HG02759 (cell line): Measurements from ENCODE around the gene ARF1.
A peak's percentile ranks its signal among the peaks of the same experiment; 100 is the strongest.

Experiments used
- ATAC-seq: cut with Tn5 transposase; IDR thresholded peaks from one replicate; pipeline ENCODE4 v1.9.1; 2021; ENCODE audit warnings: mild to moderate bottlenecking, moderate library complexity; ENCODE audit not compliant: unreplicated experiment

The ARF1 gene

DNA sequence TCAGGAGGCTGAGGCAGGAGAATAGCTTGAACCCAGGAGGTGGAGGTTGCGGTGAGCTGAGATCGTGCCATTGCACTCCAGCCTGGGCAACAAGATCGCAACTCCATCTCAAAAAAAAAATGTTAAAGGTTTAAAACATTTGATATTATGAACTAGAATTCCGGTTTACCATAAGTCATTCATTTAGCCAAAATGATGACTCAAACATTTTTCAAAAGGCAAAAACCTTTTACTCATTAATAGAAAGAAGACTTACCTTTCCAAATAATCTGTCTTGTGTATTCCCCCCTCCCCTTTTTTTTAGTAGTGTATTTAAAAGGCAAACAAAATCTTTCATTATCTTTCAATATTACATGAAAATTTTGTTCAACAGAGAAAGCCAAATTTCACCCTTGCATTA lies 34.8 kb downstream of the ARF1 start:
- no peak for ATAC-seq

DNA sequence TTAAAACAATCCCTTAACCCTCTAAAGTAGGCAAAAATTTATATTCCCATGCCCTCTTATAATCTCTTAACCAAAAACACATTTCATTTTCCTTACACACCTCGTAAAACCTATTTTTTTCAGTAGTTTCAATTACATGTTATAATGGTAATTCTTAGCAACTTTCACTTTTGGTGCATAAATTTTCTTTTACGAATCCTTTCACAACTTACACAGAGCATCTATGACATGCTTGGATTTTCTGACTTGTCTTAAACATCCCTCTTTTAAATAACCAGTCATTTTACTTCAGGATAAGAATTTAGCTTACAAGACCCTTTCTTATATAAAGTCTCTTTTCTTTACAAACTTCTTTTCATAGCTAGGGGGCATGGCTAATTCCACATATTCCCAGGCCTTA lies 35.5 kb downstream of the ARF1 start:
- ATAC-seq = no peak

DNA sequence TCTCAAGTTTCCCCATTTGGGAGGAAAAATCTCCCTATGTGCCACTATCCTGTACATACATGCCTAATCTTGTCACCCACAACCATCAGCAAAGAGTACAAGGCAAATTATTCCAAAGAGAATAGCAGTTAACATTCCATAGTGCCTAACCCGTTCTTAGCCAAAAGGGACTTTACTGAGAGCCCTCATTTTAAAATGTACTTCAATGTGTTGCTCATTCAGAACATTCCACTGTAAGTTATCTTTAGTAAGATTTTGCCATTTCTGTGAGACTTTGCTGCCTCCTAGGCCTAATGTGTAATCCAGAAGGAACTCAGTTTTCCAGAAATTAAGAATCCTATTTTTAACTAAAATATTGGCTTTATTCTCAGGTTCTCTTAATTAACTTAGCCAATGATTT lies 37.8 kb downstream of the ARF1 start:
- no peak for ATAC-seq

DNA sequence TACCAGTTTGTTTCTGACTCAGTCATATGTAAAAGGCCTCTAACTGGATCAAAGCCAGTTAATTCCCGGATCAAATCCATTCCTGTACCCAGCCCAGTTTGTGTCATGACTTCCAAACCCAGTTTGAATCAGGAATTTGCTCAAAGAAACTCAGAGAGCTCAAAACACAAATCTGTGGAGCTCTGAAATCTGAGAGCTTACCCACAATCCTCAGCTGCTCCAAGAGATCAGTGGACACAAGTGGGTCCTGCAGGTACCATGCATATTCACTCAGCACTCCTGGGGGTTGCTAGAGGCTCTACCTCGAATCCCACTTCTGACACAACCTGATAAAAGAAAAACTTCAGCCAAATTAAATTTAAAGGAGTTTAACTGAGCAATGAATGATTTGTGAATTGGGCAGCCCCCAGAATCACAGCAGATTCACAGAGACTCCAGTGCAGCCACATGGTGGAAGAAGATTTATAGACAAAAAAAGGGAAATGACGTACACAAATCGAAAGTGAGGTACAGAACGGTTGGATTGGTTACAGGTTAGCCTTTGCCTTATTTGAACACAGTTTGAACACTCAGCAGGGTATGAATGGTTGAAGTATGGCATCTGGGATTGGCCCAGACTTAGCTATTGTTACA lies 38.5 kb downstream of the ARF1 start:
- ATAC-seq = no peak

DNA sequence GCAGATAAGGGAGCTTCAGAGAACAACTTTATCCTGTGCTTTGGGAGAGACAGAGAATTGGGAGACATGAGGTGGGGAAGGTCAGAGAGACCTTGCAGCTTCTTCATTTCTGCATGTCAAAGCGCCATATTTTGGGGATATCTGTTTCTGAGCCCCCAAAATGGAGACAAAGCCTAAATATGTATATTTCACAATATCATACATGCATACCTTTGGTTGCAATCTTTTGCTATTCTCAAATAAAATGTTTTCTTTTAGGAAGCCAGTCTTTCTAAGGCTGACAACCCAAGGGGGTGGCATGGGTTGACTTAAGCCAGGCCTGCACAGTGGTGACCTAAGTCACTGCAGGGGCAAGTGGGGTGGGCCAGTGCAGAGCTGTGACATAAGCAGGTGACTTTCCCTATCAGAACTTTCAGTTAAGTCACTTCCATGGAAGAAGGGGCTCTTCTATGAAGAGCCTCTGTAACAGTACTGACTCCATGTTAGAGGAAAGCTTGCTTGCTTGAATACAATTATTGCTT lies 40.5 kb downstream of the ARF1 start:
- no peak for ATAC-seq

DNA sequence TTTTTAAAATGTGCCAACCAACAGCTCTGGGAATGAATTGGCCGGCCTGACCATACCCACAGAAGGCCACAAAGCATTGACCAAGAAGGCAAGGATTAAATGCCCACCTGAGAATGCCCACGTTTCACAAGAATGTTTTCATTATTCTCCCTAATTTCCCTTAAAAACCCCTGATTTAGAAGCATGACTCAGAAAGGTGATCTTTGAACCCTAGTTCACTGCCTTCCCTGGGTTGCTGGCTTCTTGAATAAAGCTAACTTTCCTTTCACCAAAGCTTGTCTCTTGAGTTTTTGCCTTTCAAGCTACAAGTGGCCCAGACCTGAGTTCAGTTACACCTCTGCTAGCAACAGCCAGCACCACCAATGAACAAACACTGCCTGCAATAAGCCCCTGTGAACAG lies 41.0 kb downstream of the ARF1 start:
- no peak for ATAC-seq

DNA sequence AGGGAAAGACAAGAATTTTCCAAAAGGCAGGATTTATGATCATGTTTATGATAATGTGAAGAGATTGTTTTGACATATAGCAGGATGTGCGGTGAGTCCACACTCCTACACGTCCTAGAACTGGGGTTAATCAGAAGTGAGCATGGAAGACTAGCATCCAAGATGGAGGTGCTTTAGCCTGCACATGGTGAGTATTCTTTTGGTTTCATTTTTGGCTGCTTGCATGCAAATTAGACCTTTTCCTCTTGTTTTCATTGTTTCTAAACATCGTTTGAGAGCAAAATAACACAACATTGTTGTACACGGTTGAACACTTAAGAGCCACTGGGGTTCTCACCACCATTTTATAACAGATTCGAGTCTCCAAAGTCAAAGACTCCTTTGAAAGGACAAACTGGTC lies 42.7 kb downstream of the ARF1 start:
- no peak for ATAC-seq

DNA sequence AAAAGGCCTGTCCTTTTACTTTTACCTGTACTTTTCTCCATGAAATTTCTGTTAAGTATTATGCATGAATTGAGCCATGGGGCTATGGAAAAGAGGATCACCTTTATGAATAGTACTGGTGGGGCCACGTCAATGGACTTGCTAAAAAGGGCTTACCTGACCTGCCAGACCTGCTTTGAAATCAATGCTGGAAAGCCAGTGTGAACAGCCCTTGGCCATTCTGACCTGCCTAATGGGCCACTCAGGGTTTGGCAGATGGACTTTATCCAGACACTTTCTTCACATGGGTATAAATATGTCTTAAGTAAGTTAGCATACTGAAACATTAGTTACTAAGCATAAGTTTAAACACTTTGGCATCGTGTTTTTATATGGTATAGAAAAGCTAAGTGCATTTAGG lies 49.3 kb downstream of the ARF1 start:
- no peak for ATAC-seq

DNA sequence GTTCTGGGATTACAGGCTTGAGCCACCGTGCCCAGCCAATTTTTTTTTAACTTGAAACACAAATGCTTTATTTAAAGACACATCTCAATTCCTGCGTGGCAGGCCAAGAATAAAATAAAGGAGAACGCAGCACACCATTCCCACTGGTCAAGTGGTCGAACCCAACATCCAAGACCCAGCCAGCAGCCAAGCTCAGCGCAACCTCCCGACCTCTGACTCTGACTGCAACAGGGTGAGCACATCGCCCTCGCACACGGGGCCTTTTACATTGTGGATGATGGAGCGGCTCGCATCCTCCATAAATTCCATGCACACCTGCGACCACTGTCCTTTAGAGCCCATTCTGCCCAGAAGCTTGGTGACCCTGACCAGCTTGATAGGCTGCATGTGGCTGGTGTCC lies 52.1 kb downstream of the ARF1 start:
- ATAC-seq = no peak

DNA sequence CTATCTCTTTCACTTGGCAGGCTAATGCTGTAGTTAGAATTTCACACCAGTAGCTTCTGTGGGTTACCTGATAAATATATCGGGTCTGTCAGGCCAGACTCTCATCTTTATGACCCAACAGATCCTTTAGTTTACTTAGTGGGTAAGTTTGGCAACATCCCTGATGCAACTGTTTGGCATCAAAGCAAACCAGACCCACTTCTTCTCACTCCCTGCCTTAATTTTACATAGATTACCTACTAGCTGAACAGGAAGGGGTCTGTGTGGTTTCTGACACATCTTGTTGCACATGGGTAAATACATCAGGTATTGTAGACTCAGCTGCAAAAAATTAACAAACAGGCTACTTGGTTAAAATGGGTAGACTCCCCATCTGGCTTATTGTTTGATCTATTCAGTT lies 54.4 kb downstream of the ARF1 start:
- no peak for ATAC-seq

DNA sequence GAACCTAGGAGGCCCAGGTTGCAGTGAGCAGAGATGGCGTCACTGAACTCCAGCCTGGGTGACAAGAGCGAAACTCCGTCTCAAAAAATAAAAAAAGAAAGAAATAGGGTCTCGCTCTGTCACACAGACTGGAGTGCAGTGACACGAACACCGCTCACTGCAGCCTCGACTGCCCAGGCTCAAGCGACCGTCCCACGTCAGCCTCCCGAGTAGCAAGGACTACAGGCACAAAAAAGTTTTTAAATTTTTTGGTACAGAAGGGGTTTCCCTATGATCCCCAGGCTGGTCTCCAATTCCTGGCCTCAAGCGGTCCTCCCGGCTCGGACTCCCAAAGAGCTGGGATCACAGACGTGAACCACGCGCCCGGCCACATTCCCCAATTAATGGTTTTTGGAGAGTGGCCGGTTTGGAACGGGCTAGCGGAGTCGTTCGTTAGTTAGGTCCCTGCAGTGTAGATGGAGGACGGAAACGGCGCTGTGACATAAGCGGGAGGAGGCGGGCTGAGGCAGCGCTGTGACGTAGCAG lies 57.0 kb downstream of the ARF1 start:
- ATAC-seq = no peak

DNA sequence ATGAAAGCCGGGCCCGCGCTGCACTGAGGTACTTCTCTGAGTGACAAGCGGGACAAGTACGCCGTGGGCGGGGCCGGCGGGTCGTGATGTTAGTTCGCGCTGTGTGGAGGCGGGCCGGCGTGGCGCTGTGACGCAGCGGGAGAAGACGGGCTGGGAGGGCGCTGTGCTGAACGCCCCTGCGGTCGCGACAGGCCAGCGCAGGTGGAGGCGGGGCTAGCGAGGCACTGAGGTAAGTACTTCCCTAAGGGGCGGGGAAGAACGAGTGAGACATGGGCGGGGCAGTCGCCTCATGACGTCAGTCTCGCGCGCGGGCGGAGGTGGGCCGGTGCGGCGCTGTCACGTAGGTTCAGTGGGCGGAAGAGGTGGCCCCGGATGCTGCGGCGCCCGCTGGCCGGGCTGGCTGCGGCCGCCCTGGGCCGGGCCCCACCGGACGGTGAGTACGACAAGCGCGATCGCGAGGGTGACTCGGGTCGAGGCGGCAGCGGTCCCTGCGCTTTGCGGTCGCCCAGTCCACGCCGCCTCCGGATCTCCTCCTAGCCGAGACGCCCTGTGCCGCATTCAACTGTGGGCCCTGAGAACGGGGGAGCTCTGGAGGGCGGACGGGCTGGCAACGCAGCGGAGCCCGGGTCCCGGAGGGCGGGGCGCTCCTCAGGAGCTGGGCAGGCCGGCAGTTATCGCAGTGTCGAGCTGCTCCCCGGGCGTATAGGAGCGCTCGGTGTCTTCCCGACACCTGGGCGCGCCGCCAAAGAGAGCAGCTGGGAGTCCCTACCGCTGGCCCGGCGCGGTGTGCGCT lies 57.6 kb downstream of the ARF1 start, which contains the start of gene GUK1:
Gene GUK1 (plus strand): TSS at position 349 of the 793 bp plus-strand sequence. CDS start 24 bp downstream, at position 373.
- ATAC-seq = peak; percentile 90

DNA sequence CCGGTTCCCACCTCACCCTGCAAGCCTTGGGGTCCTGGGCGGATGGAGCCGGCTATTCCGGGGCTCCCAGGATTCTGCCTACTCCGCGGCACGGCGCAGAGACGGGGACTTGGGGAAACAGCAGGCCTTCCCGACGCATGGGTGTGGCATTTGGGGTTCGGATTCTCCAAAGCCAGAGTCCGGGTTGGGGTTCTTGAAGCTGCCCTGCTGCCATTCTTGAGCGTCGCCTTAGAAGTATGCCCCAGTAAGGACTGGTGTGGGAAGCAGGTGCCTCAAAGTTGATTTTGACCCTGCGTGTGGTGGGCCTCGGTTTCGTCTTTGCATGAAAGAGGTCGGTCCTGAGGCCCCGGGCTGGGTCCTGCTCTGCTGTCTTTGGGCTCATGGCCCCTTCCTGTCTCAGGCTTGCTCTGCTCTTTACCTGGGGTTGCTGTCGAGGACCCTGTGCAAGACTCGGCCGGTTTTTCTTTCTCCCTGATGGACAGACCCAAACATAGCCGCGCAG lies 58.3 kb downstream of the ARF1 start:
- ATAC-seq = no peak

DNA sequence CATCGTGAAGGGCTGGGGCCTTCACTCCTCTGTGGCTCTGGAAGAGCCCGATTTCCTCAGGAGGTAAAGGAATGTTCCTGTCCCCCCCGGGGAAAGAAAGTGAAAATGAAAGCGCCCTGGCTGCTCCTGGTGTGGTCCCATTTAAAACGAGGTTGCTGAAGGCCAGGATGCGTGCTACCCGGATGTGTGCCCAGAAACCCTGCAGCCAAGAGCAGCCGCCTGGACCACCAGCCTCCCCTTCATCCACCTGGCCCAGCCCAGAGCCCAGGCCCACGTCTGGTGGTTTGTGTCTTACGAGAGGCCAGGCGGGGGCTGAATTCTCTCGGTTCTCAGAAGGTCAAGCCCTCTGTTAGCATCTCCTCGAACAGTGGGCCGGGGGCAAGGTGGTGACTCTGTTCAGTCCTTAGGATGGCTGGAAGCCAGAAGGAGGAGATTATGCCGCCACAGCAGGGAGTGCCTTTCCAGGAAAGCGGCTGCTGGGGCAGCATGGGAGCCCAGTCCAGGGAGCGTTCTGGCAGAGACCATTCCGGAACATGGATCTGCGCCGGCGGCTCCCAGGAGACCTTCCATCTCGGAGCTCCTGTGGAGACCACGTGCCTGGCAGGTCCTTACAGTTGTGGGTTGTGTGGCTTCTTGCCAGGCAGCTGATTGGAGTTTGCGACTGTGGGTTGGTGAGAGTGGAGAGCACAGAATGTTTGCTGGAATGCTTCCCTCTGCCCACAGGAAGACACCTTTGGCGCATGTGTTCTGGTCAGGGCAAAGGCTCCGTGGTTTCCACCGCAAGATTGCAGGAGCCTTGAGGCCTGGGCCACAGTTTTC lies 58.9 kb downstream of the ARF1 start:
- no peak for ATAC-seq

DNA sequence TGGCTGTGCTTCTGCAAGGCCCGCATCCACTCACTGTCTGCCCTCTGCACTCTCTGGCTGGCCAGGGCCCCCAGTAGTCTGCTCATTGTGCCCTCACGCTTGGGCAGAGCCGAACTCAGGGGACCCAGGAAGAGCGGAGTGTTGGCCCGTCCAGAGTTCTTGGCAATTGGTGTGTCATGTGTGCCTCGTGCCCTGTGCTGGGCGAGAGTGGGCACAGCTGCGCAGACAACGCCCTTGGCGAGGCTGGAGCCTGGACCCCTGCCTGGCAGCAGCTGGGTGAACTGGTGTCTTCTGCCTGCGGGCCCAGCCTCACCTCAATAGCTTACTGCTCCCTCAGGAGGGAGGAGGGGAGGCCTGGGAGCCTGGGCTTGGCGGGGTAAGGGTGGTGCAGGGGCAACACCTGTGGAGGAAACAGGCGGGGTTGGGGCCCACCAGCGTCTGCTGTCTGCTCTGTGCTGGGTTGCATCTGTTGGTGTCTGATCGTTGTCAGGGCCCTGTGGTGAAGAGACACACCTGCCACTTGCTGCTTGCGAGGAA lies 59.7 kb downstream of the ARF1 start:
- no peak for ATAC-seq

DNA sequence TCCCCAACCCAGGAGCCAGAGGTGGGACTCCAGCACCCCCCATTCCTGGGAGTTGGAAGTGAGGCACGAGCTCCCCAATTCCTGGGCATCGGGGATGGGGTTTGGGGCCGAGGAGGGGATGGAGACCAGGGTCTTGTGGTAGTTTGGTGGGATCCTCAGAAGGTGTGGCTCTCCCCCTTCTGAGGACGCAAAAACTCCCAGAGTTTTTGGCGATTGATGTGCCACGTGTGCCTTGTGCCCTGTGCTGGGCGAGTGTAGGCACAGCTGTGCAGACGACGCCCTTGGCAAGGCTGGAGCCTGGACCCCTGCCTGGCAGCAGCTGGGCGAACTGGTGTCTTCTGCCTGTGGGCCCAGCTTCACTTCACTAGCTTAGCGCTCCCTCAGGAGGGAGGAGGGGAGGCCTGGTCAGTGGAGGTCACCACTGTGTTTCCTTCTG lies 60.2 kb downstream of the ARF1 start:
- ATAC-seq = no peak

DNA sequence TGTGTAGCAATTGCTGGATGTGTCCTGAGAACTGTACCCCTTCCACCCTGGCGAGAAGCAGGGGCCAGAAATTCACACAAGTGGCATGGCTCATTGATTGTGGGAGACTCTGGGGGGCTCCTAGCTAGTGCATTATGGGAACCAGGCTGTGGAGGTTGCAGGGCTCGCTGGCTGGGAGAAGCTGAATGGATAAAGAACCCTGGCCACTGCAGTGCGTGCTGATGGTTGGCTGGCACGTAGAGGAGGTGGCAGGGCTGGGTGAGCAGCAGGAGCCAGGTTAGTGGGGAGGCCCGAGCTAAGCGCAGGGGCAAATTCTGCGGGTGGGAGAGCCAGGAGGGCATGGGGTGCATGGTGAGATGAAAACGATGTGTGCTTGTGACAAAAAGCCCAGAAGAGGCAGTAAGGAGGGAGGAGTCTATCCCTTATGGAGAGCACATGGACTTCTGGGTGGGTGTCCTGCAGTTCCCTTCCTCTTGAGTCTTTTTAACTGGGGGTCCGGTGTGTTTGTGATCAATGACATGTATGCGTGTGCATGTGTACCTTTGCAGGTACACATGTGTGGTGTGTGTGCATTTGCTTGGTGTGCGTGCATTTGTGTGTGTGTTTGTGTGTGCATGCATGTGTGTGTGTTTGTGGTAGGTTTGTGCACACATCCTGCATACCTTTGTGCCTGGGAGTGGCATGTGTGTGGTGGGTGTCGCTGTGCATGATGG lies 61.1 kb downstream of the ARF1 start:
- ATAC-seq = no peak

DNA sequence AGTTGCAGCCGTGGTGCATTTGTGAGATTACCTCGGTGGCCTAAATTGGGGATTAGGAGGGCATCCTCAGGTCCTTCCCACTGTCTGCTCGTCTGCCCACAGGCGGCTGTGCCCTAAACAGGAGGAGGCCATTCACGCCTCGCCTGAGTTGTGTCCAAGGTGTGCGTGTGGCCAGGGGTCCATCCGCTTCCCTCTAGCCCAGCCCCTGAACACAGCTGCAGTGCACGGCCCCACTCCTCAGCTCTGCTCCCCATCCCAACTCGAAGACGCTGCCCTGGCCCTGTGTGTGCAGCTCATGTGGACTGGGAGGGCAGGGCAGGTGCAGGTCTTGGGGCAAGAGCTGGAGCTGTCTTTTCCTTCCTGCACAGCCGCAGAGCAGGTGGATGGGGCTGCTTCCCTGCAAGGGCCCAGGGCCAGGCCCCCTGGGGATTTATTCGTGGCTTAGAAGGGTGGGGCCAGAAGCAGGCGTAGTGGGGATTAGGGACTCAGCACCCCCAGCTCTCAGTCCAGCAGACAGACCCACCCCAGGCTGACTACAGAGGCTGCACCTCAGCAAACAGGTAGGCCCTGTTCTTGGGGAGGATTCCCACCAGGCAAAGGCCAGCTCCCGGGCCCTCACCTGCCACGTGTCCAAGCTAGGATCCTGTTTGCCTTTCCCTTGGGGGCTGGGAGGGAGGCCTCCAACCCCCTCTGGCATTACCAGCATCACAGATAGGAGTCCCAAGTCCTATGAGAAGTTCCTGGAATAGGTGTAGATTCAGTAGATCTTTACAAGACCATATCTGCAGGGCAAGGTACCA lies 61.9 kb downstream of the ARF1 start:
- no peak for ATAC-seq

DNA sequence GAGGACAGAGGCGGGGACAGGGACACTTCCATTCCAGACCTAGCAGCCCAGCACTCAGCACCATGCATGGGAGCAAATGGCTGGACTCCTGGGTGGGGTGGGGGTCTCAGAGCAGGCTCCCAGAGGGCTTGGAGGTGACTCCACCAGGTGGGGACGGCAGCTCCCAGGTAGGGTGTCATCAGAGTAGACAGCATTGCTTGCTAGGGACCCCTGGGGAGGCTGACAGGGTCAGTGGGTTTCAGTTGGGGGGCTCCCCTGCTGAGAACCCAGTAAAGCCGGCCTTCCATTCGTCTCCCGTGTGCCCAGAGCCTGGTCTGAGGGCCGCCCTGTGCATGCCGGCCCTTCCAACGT lies 62.5 kb downstream of the ARF1 start:
- no peak for ATAC-seq
